Osteoblast (primary cell): ENCODE results near the gene ACCSL. TPM values are rescaled to one million over a fixed set of nuclear protein-coding genes. Genes with fewer than 3 reads are reported as not detected.

Source experiments
- DNase-seq: peaks from one replicate; pipeline ENCODE4 v3.0.0; 2011; ENCODE audit warnings: low spot score, mixed read lengths; ENCODE audit not compliant: insufficient read length; ENCODE audit errors: missing footprints
- H2AFZ ChIP-seq: 2 replicates; pipeline ENCODE4 v1.6.0; 2011; ENCODE audit warnings: mild to moderate bottlenecking, low read length
- H3K27ac ChIP-seq: 2 replicates; pipeline ENCODE4 v1.5.1; 2011; ENCODE audit warnings: mild to moderate bottlenecking, low read depth, low read length, moderate library complexity
- H3K27me3 ChIP-seq: 2 replicates; pipeline ENCODE4 v1.6.0; 2012; ENCODE audit warnings: mild to moderate bottlenecking, control low read depth, inconsistent platforms, low read length, moderate library complexity; ENCODE audit not compliant: insufficient read depth
- H3K36me3 ChIP-seq: 2 replicates; pipeline ENCODE4 v1.5.1; 2011; ENCODE audit warnings: mild to moderate bottlenecking, low read length, control low read depth, moderate library complexity; ENCODE audit not compliant: insufficient read depth
- H3K4me1 ChIP-seq: 2 replicates; pipeline ENCODE4 v1.5.1; 2011; ENCODE audit warnings: mild to moderate bottlenecking, low read length, control low read depth, moderate library complexity; ENCODE audit not compliant: insufficient read depth
- H3K4me2 ChIP-seq: 2 replicates; pipeline ENCODE4 v1.6.0; 2011; ENCODE audit warnings: mild to moderate bottlenecking, low read length; ENCODE audit not compliant: insufficient read depth
- H3K4me3 ChIP-seq: fragments of 200-600 bp; sonication (generic); 3 replicates; pipeline ENCODE4 v1.5.1; 2012; ENCODE audit warnings: mild to moderate bottlenecking, low read length, inconsistent platforms; ENCODE audit not compliant: insufficient read depth
- H3K79me2 ChIP-seq: 2 replicates; pipeline ENCODE4 v1.6.0; 2012; ENCODE audit warnings: mild to moderate bottlenecking, low read length, control low read depth, inconsistent platforms; ENCODE audit not compliant: insufficient read depth
- H3K9me3 ChIP-seq: 2 replicates; pipeline ENCODE4 v1.5.1; 2011; ENCODE audit warnings: low read depth, low read length, control low read depth
- H4K20me1 ChIP-seq: 2 replicates; pipeline ENCODE4 v1.6.0; 2012; ENCODE audit warnings: mild to moderate bottlenecking, low read length, control low read depth; ENCODE audit not compliant: insufficient read depth
- CTCF ChIP-seq: IDR thresholded peaks from 2 replicates; pipeline ENCODE4 v1.5.1; 2011; ENCODE audit warnings: mild to moderate bottlenecking, low read depth, low read length, moderate library complexity; ENCODE audit errors: extremely low read depth
- total RNA-seq: library from RNA; depleted of rRNA; stranded (reverse); fragments of >200 nt; gene quantifications from 2 replicates; pipeline ENCODE4 v1.2.3, GENCODE V29; 2012

Gene ACCSL
- total RNA-seq, 1 donor, result not detected

- no peaks in the 10 kb centered on the region for H3K9me3 ChIP-seq
- H3K4me3 ChIP-seq, result no peak overlapping the region
- H4K20me1 ChIP-seq, result no peaks in the 10 kb centered on the region
- no peaks in the 10 kb centered on the region for H3K79me2 ChIP-seq
- H3K27me3 ChIP-seq, result peaks cover 9% of the 10 kb centered on the region
- no peak for TF ChIP-seq CTCF
- no peak overlapping the region for H3K27ac ChIP-seq
- H3K4me1 ChIP-seq, result no peaks in the 10 kb centered on the region
- DNase-seq, result peak; percentile 29
- H3K4me2 ChIP-seq, result no peak overlapping the region
- no peaks in the 10 kb centered on the region for H3K36me3 ChIP-seq
- H2AFZ ChIP-seq, result no peak overlapping the region
Observed at GRCh38 chr11:44049832-44050231, 2.1 kb downstream of the ACCSL start.

GRCh38 chr11:44051171-44051570 is 3.4 kb downstream of the ACCSL start:
- Histone ChIP-seq H3K9me3 (no peaks in the 10 kb centered on the region), H3K4me2 (no peak overlapping the region), H3K4me1 (no peaks in the 10 kb centered on the region), H4K20me1 (no peaks in the 10 kb centered on the region), H2AFZ (no peak overlapping the region), H3K36me3 (no peaks in the 10 kb centered on the region), H3K27ac (no peak overlapping the region), H3K27me3 (peaks cover 8% of the 10 kb centered on the region), H3K79me2 (no peaks in the 10 kb centered on the region), H3K4me3 (no peak overlapping the region)
- TF ChIP-seq CTCF, result no peak
- DNase-seq, result no peak

GRCh38 chr11:44057340-44057739 is 9.6 kb downstream of the ACCSL start:
- peak; percentile 12 for TF ChIP-seq CTCF
- DNase-seq, result no peak
- Histone ChIP-seq H3K9me3 (no peaks in the 10 kb centered on the region), H3K4me1 (no peaks in the 10 kb centered on the region), H3K4me3 (no peak overlapping the region), H2AFZ (no peak overlapping the region), H3K79me2 (no peaks in the 10 kb centered on the region), H3K4me2 (no peak overlapping the region), H4K20me1 (no peaks in the 10 kb centered on the region), H3K36me3 (no peaks in the 10 kb centered on the region), H3K27ac (no peak overlapping the region), H3K27me3 (peaks cover 15% of the 10 kb centered on the region)

GRCh38 chr11:44058275-44058674 is 10.5 kb downstream of the ACCSL start:
- Histone ChIP-seq H3K4me1 (no peaks in the 10 kb centered on the region), H3K9me3 (no peaks in the 10 kb centered on the region), H3K27me3 (peaks cover 14% of the 10 kb centered on the region), H4K20me1 (no peaks in the 10 kb centered on the region), H3K36me3 (no peaks in the 10 kb centered on the region), H2AFZ (no peak overlapping the region), H3K4me2 (no peak overlapping the region), H3K79me2 (no peaks in the 10 kb centered on the region), H3K27ac (no peak overlapping the region), H3K4me3 (no peak overlapping the region)
- no peak for TF ChIP-seq CTCF
- DNase-seq, result no peak
